GM12872 (cell line): Measurements from ENCODE around the gene GNAO1.

Experiments used
- CTCF ChIP-seq: IDR thresholded peaks from 3 replicates; pipeline ENCODE4 v1.5.1; 2011; ENCODE audit warnings: low read depth, mild to moderate bottlenecking, low read length, moderate library complexity; ENCODE audit not compliant: insufficient read depth

Gene GNAO1

GRCh38 chr16:56356276-56357240, 165.3 kb downstream of the GNAO1 start:
- TF ChIP-seq CTCF: peak; percentile 91

GRCh38 chr16:56357241-56357764, 166.0 kb downstream of the GNAO1 start:
- TF ChIP-seq CTCF: no peak

GRCh38 chr16:56357765-56358322, 166.6 kb downstream of the GNAO1 start:
- TF ChIP-seq CTCF: 0 out of 3 replicates have a peak, but pooled peaks have one; percentile 30

- TF ChIP-seq CTCF: no peak
These were observed 169.1 kb downstream of the GNAO1 start for GRCh38 chr16:56360117-56361008.

GRCh38 chr16:56362057-56362655, 170.9 kb downstream of the GNAO1 start:
- TF ChIP-seq CTCF: no peak

- TF ChIP-seq CTCF: no peak
These were observed 171.4 kb downstream of the GNAO1 start for GRCh38 chr16:56362706-56363105.
